ENCODE data around the gene MPPED1.

- TF ChIP-seq, protein P1, sequence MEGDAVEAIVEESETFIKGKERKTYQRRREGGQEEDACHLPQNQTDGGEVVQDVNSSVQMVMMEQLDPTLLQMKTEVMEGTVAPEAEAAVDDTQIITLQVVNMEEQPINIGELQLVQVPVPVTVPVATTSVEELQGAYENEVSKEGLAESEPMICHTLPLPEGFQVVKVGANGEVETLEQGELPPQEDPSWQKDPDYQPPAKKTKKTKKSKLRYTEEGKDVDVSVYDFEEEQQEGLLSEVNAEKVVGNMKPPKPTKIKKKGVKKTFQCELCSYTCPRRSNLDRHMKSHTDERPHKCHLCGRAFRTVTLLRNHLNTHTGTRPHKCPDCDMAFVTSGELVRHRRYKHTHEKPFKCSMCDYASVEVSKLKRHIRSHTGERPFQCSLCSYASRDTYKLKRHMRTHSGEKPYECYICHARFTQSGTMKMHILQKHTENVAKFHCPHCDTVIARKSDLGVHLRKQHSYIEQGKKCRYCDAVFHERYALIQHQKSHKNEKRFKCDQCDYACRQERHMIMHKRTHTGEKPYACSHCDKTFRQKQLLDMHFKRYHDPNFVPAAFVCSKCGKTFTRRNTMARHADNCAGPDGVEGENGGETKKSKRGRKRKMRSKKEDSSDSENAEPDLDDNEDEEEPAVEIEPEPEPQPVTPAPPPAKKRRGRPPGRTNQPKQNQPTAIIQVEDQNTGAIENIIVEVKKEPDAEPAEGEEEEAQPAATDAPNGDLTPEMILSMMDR (IDR thresholded peaks at IDR 0.05): no peak
- no peak for TF ChIP-seq POLR2A (IDR thresholded peaks at IDR 0.05)
Measured at GRCh38 chr22:43417555-43417954, 5.7 kb downstream of the MPPED1 start.

Data from esophagus squamous epithelium (tissue), 4 donors.